Measurements from ENCODE around the gene AHCYL2.

Gene AHCYL2

GRCh38 chr7:129282865-129283264, 58.0 kb downstream of the AHCYL2 start:
- H3K4me2 ChIP-seq (ENCODE audit: low read length): no peak overlapping the region
- no peak for TF ChIP-seq CTCF (IDR thresholded peaks at IDR 0.05)
- no peak overlapping the region for H3K4me3 ChIP-seq (ENCODE audit: low read depth, low read length)
- no peak overlapping the region for H3K9ac ChIP-seq
- peaks cover 5% of the 10 kb centered on the region for H3K79me2 ChIP-seq
- no peaks in the 10 kb centered on the region for H3K9me3 ChIP-seq (ENCODE audit: control insufficient read depth, low read length)
- no peaks in the 10 kb centered on the region for H3K27me3 ChIP-seq (ENCODE audit: control insufficient read depth, insufficient read depth, low read length)
- H2AFZ ChIP-seq: no peak overlapping the region
- no peaks in the 10 kb centered on the region for H3K36me3 ChIP-seq (ENCODE audit: control insufficient read depth, insufficient read depth, low read length)
- no peak overlapping the region for H3K27ac ChIP-seq
- no peaks in the 10 kb centered on the region for H3K4me1 ChIP-seq

- H3K36me3 ChIP-seq (ENCODE audit: control insufficient read depth, insufficient read depth, low read length): no peaks in the 10 kb centered on the region
- H3K9ac ChIP-seq: no peak overlapping the region
- H2AFZ ChIP-seq: no peak overlapping the region
- H3K4me3 ChIP-seq (ENCODE audit: low read depth, low read length): no peak overlapping the region
- peaks cover 5% of the 10 kb centered on the region for H3K79me2 ChIP-seq
- no peaks in the 10 kb centered on the region for H3K9me3 ChIP-seq (ENCODE audit: control insufficient read depth, low read length)
- H3K27ac ChIP-seq: no peak overlapping the region
- H3K27me3 ChIP-seq (ENCODE audit: control insufficient read depth, insufficient read depth, low read length): no peaks in the 10 kb centered on the region
- H3K4me2 ChIP-seq (ENCODE audit: low read length): no peak overlapping the region
- H3K4me1 ChIP-seq: no peaks in the 10 kb centered on the region
- TF ChIP-seq CTCF (IDR thresholded peaks at IDR 0.05): no peak
Measured at GRCh38 chr7:129283936-129284335, 59.1 kb downstream of the AHCYL2 start.

GRCh38 chr7:129285111-129285510, 60.3 kb downstream of the AHCYL2 start:
- Histone ChIP-seq H3K27me3 (ENCODE audit: control insufficient read depth, insufficient read depth, low read length) (no peaks in the 10 kb centered on the region), H3K9ac (no peak overlapping the region), H3K4me2 (ENCODE audit: low read length) (no peak overlapping the region), H3K27ac (no peak overlapping the region), H3K36me3 (ENCODE audit: control insufficient read depth, insufficient read depth, low read length) (no peaks in the 10 kb centered on the region), H2AFZ (no peak overlapping the region), H3K4me1 (no peaks in the 10 kb centered on the region), H3K9me3 (ENCODE audit: control insufficient read depth, low read length) (no peaks in the 10 kb centered on the region), H3K79me2 (peaks cover 5% of the 10 kb centered on the region), H3K4me3 (ENCODE audit: low read depth, low read length) (no peak overlapping the region)
- no peak for TF ChIP-seq CTCF (IDR thresholded peaks at IDR 0.05)

- TF ChIP-seq CTCF (IDR thresholded peaks at IDR 0.05): no peak
- Histone ChIP-seq H3K4me2 (ENCODE audit: low read length) (no peak overlapping the region), H3K27ac (no peak overlapping the region), H3K27me3 (ENCODE audit: control insufficient read depth, insufficient read depth, low read length) (no peaks in the 10 kb centered on the region), H3K79me2 (no peaks in the 10 kb centered on the region), H2AFZ (no peak overlapping the region), H3K9ac (no peak overlapping the region), H3K4me1 (peaks cover 7% of the 10 kb centered on the region), H3K4me3 (ENCODE audit: low read depth, low read length) (no peak overlapping the region), H3K36me3 (ENCODE audit: control insufficient read depth, insufficient read depth, low read length) (no peaks in the 10 kb centered on the region), H3K9me3 (ENCODE audit: control insufficient read depth, low read length) (no peaks in the 10 kb centered on the region)
Measured at GRCh38 chr7:129292861-129293260, 68.0 kb downstream of the AHCYL2 start.

- H3K36me3 ChIP-seq (ENCODE audit: control insufficient read depth, insufficient read depth, low read length): no peaks in the 10 kb centered on the region
- H3K9ac ChIP-seq: no peak overlapping the region
- no peak overlapping the region for H3K27ac ChIP-seq
- H3K79me2 ChIP-seq: no peaks in the 10 kb centered on the region
- H3K4me3 ChIP-seq (ENCODE audit: low read depth, low read length): no peak overlapping the region
- H3K4me1 ChIP-seq: peaks cover 7% of the 10 kb centered on the region
- no peak for TF ChIP-seq CTCF (IDR thresholded peaks at IDR 0.05)
- H3K27me3 ChIP-seq (ENCODE audit: control insufficient read depth, insufficient read depth, low read length): no peaks in the 10 kb centered on the region
- no peaks in the 10 kb centered on the region for H3K9me3 ChIP-seq (ENCODE audit: control insufficient read depth, low read length)
- no peak overlapping the region for H3K4me2 ChIP-seq (ENCODE audit: low read length)
- no peak overlapping the region for H2AFZ ChIP-seq
Measured at GRCh38 chr7:129295015-129295423, 70.2 kb downstream of the AHCYL2 start.
